8988T (cell line): ENCODE data around the gene HYAL4.
"Not testable (repeated sequence)": the region's sequence is repeated elsewhere in the genome, so short reads cannot be mapped to it uniquely, and the experiment has no call there.

Source experiments
- DNase-seq: peaks from one replicate; pipeline ENCODE4 v3.0.0; 2011

HYAL4 gene, protein sequence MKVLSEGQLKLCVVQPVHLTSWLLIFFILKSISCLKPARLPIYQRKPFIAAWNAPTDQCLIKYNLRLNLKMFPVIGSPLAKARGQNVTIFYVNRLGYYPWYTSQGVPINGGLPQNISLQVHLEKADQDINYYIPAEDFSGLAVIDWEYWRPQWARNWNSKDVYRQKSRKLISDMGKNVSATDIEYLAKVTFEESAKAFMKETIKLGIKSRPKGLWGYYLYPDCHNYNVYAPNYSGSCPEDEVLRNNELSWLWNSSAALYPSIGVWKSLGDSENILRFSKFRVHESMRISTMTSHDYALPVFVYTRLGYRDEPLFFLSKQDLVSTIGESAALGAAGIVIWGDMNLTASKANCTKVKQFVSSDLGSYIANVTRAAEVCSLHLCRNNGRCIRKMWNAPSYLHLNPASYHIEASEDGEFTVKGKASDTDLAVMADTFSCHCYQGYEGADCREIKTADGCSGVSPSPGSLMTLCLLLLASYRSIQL

DNA sequence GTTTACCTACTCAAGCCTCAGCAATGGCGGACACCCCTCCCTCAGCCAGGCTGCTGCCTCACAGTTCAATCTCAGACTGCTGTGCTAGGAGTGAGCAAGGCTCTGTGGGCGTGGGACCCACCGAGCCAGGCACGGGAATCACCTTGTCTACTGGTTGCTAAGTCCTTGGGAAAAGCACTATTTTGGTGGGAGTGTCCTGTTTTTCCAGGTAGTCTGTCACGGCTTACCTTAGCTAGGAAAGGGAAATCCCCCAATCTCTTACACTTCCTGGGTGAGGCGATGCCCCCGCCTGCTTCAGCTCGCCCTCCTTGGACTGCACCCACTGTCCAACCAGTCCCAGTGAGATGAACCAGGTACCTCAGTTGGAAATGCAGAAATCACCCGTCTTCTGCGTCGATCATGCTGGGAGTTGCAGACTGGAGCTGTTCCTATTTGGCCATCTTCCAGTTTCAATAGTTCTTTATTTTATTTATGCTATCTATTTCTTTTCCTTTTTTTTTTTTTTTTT lies at the start of gene HYAL4:
Gene HYAL4, plus strand, starts transcription at position 458 of the 508 bp plus-strand sequence. CDS start 23,105 bp downstream, outside the sequence.
- no peak for DNase-seq

DNA sequence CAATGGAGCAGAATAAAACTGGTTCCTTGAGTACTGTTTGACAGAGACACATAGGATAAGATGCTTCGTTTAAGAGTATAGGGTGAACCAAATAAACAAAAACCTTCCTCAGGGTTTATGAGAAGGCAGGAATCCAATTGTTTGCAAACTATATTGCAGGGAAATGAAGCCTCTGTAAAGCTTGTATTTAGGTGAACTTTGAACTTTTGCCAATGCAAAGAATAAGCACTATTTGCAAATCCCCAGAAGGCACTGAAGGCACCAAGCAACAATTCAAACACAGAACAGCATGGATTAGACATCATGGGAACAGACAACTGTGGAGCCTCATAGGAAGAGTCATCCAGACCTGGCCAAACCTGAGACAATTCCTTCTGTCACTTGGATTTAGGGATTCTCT lies 49.1 kb upstream of the HYAL4 start:
- no peak for DNase-seq

DNA sequence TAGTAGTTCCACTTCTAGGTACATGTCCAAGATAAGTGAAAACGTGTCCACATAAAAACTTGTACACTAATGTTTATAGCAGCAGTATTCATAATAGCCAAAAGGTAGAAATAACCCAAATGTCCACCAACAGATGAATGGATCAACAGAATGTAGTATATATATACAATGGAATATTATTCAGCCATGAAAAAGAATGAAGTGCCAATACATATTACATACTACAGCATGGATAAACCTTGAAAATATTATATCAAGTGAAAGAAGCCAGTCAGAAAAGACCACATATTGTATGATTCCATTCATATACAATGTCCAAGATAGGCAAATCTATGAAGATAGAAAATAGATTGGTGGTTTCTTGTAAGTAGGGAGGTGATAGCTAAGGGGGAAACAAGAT lies 48.4 kb upstream of the HYAL4 start:
- no peak for DNase-seq

DNA sequence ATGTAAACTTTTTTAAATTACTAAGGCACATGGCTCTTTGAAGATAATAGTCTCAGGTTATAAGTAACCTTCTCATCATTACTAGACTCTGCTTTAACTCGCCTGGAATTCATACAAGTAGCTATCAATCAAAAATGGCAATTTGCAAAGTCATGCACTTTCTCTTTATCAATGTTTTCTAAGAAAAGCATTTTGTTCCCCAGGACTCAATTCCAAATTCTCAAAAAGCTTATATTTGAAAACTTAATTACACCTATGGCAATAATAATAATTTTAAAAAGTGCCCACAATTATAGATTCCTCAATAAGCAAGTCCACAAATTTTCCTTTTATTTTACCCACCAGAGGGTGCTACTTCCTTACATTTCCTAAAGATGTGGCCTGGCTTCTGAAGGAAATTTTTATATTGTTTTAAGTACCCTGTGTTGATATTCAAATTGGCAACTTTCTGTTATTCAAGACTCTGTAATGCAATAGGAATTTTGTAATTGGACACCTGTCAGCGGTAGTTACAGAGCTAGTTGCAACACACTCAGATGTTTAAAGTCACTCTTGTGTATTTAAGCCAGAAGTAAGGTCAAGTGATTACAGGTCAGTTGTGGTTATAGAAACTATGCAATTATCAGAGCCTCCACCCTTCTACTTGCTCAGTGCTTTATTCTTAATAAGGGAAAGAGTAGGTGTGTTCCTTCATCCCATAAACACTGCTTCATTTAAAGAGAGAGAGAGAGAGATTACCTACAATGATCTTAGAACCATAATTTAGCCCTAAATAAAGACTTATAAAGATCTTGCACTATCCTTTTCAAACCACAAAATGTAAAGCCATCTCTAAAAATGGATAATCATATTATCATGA lies 47.1 kb upstream of the HYAL4 start:
- no peak for DNase-seq

DNA sequence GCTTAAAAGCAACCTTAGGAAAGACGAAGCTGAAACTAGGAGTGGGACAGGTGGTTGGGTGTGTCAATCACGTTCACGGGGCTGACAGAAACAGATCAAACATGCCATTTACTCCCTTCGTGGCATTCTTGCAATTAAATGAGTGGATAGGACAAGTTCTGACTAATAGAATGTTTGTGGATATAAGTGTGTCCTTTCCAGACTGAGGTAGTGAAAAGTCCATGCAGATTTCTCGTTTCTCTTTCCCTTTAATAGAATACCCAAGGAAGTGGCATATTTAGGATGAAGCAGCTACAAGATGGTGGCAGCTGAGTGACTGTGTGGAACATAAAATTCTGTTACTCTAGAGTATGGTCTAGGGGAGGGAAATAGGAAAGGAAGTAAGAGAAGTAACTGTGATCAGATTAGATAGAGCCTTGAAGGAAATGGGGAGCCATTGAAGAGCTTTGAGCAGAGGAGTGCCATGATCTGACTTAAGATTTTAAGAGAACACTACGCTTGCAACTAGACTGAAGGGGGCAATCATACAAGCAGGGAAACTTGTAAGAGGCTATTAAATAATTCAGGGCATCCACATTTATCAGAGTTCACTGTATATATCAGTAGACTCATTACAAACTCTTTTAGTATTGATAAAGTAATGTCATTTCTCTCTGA lies 46.3 kb upstream of the HYAL4 start:
- DNase-seq, result no peak

DNA sequence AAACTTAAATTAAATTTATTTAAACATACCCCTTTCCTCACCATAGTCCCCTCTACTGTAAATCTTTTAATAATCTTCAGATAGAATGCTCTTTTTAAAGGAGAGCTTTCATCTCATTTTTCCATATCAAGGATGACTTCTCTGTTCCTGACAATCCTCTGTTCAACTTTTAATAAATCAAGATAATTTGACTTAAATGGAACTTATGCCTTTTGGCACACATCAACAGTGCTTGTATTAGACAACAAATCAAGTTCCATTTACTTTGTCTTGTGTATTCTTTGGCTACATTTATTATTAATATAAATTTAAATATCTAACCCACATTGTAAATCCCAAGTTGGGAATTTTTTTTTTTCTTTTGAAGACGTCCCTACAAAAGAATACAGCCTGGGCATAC lies 42.7 kb upstream of the HYAL4 start:
- no peak for DNase-seq

DNA sequence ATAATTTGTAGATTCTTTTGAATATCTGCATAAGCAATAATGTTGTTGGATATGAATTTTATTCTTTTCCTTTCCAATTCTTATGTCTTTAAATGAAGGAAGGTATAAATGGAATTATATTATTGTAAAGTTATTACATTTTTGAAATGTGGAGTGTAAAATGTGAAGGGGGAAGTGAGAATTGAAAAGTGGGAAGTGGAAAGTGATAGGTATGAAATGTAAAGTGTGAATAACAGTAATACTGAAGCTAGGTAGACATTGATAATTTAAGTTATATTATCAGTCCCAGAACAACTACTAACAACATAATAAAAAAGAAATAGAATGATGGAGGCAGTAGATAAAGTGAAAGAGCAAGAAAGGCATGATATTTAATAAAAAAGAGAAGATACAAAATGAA lies 39.7 kb upstream of the HYAL4 start:
- DNase-seq, result no peak

DNA sequence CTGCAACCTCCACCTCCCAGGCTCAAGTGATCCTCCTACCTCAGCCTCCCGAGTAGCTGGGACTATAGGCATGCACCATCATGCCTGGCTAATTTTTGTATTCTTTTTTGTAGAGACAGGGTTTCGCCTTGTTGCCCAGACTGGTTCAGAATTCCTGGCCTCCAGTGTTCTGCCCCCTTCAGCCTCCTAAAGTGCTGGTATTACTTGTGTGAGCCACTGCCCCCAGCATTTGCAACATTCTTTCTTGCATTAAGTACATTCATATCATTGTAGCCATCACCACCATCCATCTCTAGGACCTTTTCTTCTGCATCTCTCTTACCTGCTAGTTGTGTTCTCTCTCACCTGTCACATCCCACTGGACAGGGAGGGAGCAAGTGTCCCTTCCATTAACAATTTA lies 35.5 kb upstream of the HYAL4 start:
- no peak for DNase-seq

DNA sequence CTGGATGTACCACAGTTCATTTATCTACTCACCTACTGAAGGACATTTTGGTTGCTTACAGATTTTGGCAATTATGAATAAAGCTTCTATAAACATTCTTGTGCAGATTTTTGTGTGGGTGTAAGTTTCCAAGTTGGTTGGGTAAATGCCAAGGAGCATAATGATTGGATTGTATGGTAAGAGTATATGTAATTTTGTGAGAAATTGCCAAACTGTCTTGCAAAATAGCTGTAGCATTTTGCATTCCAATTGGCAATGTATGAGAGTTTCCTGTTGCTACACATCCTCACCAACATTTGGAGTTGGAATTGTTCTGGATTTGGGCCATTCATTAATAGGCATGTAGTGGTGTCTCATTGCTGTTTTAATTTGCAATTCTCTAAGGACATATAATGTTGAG lies 33.9 kb upstream of the HYAL4 start:
- DNase-seq, result no peak

DNA sequence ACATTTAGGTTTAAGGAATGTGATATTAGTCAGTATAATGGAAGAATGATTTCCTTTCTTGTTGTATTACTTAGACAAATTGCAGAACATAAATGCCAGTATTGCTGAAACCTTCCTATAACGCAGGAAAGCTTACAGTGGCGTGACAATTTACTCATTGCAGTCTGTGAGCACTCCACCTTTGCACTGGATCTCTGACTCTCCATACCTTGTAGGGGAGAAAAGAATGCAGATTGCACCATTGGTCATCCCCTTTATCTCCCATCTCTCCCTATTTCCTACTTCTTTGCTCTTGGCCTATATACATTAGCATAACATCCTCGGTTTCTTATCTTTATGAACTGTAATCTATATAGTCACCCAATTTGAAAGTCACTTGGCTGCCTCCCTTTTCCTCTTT lies 28.1 kb upstream of the HYAL4 start:
- DNase-seq, result no peak

DNA sequence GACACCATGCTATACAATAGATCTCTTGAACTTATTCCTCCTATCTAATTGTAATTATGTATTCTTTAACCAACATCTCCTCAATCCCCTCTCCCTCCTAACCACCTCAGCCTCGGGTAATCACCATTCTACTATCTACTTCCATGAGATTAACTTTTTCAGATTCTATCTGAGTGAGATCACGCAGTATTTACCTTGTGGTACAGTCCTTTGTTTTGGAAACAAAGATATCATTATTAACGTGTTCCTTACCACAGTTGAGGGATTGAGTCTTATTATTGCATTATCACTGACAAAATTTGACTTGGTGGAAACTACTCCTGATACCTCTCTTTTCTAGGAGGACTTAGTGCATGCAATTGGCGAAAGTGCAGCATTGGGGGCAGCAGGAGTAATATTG lies 26.0 kb upstream of the HYAL4 start:
- no peak for DNase-seq

DNA sequence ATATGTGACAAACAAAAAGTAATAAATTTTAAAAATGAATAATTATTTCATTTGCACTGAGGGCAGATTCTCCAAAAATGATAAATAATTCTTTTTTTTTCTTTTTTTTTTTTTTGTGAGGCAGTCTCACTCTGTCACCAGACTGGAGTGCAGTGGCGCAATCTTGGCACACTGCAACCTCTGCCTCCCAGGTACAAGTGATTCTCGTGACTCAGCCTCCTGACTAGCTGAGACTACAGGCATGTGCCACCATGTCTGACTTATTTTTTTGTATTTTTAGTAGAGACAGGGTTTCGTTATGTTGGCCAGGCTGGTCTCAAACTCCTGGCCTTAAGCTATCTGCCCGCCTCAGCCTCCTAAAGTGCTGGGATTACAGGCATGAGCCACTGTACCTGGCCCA lies 25.2 kb upstream of the HYAL4 start:
- not testable (repeated sequence) for DNase-seq

DNA sequence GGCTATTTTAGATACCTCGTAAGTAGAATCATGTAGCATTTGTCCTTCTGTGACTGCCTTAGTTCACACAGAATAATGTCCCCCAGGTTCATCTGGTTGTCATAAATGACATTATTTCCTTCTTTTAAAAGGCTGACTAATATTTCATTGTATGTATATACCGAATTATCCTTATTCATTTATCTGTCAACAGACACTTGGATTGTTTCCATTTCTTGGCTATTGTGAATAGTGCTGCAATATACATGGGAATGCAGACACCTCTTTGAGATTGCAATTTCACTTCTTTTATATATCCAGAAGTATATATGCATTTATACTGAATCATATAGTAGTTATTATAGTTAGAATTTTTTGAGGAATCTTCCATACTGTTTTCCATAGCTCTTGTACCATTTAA lies 24.1 kb upstream of the HYAL4 start:
- DNase-seq, result no peak

DNA sequence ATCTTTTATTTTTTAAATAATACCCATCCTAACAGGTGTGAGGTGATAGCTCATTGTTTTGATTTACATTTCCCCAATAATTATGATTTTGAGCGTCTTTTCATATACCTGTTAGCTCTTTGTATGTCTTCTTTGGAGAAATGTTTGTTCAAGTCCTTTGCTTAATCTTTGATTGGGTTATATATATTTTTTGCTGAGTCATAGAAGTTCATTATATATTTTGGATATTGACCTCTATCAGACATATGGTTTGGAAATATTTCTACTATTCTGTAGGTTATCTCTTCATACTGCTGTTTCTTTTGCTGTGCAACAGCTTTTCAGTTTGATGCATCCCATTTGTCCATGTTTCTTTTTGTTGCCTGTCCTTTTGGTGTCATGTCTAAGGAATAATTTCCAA lies 23.6 kb upstream of the HYAL4 start:
- no peak for DNase-seq

DNA sequence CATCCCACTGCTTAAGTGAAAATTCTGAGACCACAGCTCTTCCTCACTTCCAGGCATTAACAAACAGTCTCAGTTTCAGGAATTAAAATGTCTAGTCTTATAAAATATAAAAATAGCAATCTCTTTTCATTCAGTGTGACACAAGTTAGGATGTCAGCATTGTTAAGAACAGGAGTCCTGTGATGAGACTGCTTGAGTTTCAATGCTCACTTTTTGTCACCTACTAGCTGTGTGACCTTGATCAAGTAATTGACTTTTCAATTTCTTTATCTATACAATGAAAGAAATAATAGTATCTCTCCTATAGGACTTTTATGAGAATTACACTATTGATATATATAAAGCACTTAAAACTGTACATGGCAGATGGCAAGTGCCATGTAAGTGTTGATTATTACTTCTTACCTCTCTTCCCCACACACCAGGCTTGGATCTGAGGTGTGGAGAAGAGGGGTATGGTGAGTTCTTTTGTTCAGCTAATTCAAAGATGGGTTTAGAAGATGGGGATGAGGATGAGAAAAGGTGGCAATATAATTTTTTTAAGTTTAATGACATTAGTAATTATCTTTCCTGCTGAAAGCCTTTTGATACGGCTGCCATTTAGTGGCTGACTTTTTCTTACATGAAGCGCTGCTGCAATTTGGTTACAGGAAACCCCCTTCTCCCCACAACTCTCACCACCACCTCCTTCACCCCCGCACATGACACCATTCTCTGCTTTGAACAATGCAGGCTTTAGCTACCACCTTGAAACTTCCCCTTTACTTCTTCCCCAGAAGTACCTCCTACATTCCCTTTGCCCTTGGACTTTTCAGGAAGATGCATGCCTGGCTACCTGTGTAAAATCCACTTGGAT lies 20.8 kb upstream of the HYAL4 start:
- DNase-seq, result no peak

DNA sequence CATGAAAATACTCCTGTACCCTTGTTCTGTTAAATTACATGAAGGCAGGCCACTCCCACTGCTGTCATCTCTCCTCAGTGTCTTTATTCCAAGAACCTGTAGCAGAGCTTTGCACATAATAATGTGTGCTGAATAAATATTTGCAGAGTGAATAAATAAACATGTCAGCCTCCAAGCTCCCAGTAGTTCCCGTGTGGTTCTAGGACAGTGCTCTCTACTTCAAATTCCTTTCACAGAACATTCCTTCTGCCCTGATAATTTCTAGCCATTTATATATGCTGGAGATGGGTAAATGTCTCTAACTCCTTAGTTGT lies 20.3 kb upstream of the HYAL4 start:
- DNase-seq, result no peak

DNA sequence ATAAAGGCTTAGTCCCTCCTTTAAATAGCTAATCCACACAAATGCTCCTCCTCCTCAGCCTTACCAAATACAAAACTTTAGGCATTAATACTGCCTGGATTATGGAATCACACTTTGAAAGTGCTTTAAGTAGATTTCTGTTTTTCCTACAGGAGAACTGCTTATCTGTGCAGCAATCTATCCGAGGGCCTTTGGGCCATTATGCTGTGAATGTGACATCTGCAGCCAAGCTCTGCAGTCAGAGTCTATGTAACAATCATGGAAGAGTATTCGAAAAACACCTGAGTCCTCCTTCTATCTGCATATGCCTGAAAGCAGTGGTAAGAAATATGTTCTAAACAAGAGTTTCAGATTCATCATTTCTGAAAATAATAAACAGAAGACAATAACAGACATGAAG lies 16.2 kb upstream of the HYAL4 start:
- DNase-seq, result no peak

DNA sequence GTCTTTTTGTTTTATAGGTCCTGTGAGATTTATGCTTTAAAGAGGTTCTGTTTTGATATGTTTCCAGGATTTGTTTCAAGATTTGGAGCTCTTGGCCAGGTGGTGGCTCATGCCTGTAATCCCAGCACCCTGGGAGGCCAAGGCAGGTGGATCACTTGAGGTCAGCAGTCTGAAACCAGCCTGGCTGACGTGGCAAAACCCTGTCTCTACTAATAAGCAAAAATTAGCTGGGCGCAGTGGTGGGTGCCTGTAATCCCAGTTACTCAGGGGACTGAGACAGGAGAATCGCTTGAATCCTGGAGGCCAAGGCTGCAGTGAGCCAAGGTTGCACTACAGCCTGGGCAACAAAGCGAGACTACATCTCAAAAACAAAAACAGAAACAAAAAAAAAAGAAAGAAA lies 8.3 kb upstream of the HYAL4 start:
- no peak for DNase-seq

DNA sequence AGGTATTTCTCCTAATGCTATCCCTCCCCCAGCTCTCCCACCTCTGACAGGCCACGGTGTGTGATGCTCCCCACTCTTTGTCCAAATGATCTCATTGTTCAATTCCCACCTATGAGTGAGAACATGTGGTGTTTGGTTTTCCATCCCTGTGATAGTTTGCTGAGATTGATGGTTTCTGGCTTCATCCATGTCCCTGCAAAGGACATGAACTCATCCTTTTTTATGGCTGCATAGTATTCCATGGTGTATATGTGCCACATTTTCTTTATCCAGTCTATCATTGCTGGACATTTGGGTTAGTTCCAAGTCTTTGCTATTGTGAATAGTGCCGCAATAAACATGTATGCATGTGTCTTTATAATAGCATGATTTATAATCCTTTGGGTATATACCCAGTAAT lies 5.9 kb upstream of the HYAL4 start:
- not testable (repeated sequence) for DNase-seq

DNA sequence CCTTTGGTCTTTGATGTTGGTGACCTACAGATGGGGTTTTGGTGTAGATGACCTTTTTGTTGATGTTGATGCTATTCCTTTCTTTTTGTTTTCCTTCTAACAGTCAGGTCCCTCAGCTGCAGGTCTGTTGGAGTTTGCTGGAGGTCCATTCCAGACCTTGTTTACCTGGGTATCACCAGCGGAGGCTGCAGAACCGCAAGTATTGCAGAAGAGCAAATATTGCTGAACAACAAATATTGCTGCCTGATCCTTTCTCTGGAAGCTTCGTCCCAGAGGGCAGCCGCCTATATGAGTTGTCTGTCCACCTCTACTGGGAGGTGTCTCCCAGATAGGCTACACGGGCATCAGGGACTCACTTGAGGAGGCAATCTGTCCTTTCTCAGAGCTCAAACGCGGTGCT lies 827 bp upstream of the HYAL4 start:
- not testable (repeated sequence) for DNase-seq

DNA sequence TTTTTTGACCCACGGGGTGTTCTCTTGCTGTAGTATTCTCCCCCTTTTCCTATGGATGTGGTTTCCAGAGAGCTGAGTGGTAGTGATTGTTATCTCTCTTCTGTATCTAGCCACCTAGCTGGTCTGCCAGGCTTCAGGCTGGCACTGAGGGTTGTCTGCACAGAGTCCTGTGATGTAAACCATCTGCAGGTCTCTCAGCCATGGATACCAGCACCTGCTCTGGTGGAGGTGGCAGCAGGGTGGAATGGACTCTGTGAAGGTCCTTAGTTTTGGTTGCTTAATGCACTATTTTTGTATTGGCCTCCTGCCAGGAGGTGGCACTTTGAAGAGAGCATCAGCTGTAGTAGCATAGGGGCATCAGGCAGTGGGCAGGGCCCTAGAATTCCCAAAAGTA lies 851 bp downstream of the HYAL4 start:
- DNase-seq, result no peak

DNA sequence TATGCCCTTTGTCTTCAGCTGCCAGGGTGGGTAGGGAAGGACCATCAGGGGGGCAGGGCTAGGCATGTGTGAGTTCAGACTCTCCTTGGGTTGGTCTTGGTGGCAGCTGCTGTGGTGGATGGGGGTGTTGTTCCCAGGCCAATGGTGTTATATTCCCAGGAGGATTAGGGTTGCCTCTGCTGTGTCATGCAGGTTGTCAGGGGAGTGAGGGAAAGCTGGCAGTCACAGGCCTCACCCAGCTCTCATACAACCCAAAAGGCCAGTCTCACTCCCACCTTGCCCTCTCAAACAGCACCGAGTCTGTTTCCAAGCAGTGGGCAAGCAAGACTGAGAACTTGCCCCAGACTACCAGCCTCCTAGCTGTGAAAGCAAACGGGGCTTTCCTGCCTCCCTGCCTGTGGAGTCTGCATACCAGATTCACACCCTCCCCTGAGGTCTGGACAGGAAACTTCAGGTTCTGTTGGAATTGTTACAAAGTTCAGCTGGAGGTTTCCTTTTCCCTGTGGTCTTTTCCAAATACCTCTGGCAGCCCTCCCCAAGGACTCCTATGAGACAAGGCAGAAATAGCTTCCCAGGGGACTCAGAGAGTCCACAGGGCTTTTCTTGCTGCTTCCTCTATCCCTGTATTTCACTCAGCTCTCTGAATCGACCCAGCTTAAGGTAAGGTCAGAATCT lies 1.4 kb downstream of the HYAL4 start:
- DNase-seq, result no peak
